LNCAP (cell line): ENCODE measurements around the gene UST.

Experiments
- CTCF ChIP-seq: fragments of 450-650 bp; IDR thresholded peaks from 2 replicates; pipeline ENCODE4 v1.5.1; 2017; ENCODE audit warnings: mild to moderate bottlenecking

Gene UST

DNA sequence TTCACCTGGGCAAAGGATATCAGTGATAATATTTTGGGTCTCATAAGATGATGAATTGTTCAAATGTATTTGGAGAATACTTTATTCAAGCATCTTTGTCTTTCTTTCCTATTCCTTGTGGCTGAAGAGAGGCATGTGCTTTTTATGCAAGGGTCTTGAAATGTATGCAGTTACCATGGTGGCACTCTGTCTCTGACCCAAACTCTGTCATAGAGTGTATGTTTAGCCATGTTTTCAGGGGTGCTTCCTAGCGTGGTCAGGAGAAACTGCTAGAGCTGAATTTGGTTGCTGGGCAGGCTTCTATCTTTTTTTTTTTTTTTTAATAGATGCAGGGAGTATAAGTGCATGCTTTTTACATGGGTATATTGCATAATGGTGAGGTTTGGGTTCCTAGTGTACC lies 15.4 kb downstream of the UST start:
- no peak for TF ChIP-seq CTCF

GRCh38 chr6:148765898-148766808 lies 19.3 kb downstream of the UST start:
- no peak for TF ChIP-seq CTCF

GRCh38 chr6:148768646-148769270 lies 21.9 kb downstream of the UST start:
- TF ChIP-seq CTCF: no peak

- no peak for TF ChIP-seq CTCF
Observed at GRCh38 chr6:148769304-148769968, 22.6 kb downstream of the UST start.

DNA sequence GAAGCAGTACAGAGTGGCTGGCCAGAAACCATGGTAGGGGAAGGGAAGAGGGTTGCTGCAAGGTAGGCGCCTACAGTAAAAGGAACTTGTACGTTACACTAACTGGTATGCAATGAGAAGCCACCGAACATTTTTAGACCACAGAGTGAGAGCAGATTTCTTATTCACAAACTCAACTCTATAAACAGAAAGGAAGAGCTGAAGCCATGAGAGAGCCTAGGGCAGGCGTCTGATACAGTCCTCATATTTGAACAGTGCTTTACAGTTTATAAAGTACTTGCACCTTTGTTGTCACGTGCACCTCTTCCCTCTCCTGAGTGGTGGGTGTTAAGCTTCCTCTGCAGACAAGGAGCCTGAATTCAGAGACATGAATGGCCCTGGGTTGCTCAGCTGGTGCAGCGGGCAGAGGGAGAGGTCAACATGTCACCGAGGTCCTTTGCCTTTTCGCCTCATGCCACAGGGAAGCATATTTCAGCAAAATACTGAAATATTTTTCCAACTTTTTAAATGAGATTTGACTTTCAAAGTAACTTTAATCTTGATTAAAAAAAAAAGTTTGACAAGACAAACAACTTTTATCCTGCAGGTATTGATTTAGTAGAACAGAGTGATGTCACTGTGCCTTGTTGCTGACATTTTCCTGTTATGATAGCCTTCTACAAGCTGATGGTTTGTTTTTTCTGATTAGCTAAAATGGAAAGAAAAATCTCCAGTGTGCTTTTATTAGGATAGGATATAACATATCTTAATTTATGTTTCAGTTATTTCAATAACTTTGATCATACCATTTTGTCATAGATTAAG lies 23.8 kb downstream of the UST start:
- no peak for TF ChIP-seq CTCF

GRCh38 chr6:148771212-148771601 lies 24.4 kb downstream of the UST start:
- TF ChIP-seq CTCF: no peak
